ENCODE measurements around the gene ITGB3.

The ITGB3 gene

GRCh38 chr17:47231866-47232265 lies 21.8 kb upstream of the ITGB3 start:
- no peak for TF ChIP-seq EGR1 (IDR thresholded peaks at IDR 0.05)
- TF ChIP-seq YY1 (IDR thresholded peaks at IDR 0.05; ENCODE audit: low read depth): no peak
- no peak for TF ChIP-seq ZBTB7A (IDR thresholded peaks at IDR 0.05; ENCODE audit: low read depth)
- TF ChIP-seq EP300 (IDR thresholded peaks at IDR 0.05; ENCODE audit: borderline replicate concordance): no peak
- TF ChIP-seq FOXM1 (IDR thresholded peaks at IDR 0.05; ENCODE audit: borderline replicate concordance, low read depth): no peak
- TF ChIP-seq TAF1 (IDR thresholded peaks at IDR 0.05; ENCODE audit: low read depth): no peak
- no peak for TF ChIP-seq RAD21 (IDR thresholded peaks at IDR 0.05; ENCODE audit: low read depth)
- TF ChIP-seq MAX (IDR thresholded peaks at IDR 0.05): no peak
- TF ChIP-seq USF1 (IDR thresholded peaks at IDR 0.05): no peak
- TF ChIP-seq TEAD4 (IDR thresholded peaks at IDR 0.05): no peak
- no peak for TF ChIP-seq REST (IDR thresholded peaks at IDR 0.05; ENCODE audit: low read depth)
- TF ChIP-seq TCF12 (IDR thresholded peaks at IDR 0.05; ENCODE audit: low read depth): no peak
- TF ChIP-seq NFIC (IDR thresholded peaks at IDR 0.05): no peak
- TF ChIP-seq CREB1 (IDR thresholded peaks at IDR 0.05; ENCODE audit: low read depth): no peak
- TF ChIP-seq CEBPB (IDR thresholded peaks at IDR 0.05): no peak

DNA sequence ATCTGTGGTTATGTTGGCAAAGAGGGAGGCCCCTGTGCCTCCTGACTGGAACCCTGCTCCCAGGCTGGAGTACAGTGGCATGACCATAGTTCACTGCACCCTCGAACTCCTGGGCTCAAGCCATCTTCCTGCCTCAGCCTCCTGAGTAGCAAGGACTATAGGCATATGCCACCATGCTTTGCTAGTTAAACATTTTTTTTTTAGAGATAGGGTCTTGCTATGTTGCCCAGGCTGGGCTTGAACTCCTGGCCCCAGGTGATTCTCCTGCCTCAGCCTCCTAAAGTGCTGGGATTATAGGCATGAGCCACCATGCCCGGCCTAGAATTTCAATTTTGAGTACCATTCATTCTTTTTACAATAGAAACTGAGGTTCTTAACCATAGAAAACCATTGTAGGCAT lies 21.2 kb upstream of the ITGB3 start:
- no peak for TF ChIP-seq EP300 (IDR thresholded peaks at IDR 0.05; ENCODE audit: borderline replicate concordance)
- TF ChIP-seq TEAD4 (IDR thresholded peaks at IDR 0.05): no peak
- TF ChIP-seq RAD21 (IDR thresholded peaks at IDR 0.05; ENCODE audit: low read depth): no peak
- TF ChIP-seq MAX (IDR thresholded peaks at IDR 0.05): no peak
- TF ChIP-seq TCF12 (IDR thresholded peaks at IDR 0.05; ENCODE audit: low read depth): no peak

DNA sequence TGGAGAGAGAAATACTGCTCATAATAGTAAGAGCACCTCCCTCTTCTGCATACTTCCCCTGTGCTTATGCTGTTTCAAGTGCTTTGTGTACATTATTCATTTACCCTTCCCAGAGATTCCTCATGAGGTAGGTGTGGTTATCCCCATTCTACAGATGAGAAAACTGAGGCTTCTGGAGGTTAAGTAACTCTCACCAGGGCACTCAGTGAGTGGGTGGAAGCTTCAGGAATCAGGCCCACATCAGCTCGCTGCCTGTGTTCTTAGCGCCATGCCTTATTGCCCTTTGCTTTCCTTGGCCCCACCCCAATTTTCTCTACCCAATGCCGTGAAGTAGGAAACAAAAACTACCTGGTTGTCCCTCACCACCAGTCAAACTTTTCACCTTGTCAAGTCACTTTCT lies 18.1 kb upstream of the ITGB3 start:
- TF ChIP-seq EGR1 (IDR thresholded peaks at IDR 0.05): no peak
- TF ChIP-seq MAX (IDR thresholded peaks at IDR 0.05): no peak
- no peak for TF ChIP-seq FOXM1 (IDR thresholded peaks at IDR 0.05; ENCODE audit: borderline replicate concordance, low read depth)
- TF ChIP-seq CREB1 (IDR thresholded peaks at IDR 0.05; ENCODE audit: low read depth): no peak
- no peak for TF ChIP-seq YY1 (IDR thresholded peaks at IDR 0.05; ENCODE audit: low read depth)
- no peak for TF ChIP-seq TAF1 (IDR thresholded peaks at IDR 0.05; ENCODE audit: low read depth)
- TF ChIP-seq TEAD4 (IDR thresholded peaks at IDR 0.05): no peak
- TF ChIP-seq CEBPB (IDR thresholded peaks at IDR 0.05): no peak
- TF ChIP-seq TCF12 (IDR thresholded peaks at IDR 0.05; ENCODE audit: low read depth): no peak
- no peak for TF ChIP-seq EP300 (IDR thresholded peaks at IDR 0.05; ENCODE audit: borderline replicate concordance)

DNA sequence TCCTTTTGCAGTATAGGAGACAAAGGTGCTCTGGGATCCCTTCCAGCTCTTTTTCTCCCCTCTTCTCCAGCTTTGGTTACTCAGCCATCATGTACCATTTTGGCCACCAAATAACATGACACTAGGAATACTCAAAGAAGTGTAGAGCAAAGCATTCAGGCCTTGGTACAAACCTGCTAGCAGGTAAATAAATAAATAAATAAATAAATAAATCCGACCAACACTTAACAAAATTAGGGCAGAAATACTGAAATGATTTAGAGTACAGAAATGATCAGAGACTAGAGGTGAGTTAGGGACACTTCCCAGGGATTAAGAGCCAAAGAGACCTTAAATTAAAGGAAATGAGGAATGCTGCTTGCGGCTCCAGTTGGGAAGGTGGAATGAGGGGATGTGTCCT lies 17.7 kb upstream of the ITGB3 start:
- no peak for TF ChIP-seq TEAD4 (IDR thresholded peaks at IDR 0.05)
- no peak for TF ChIP-seq TCF12 (IDR thresholded peaks at IDR 0.05; ENCODE audit: low read depth)
- TF ChIP-seq FOXM1 (IDR thresholded peaks at IDR 0.05; ENCODE audit: borderline replicate concordance, low read depth): no peak
- TF ChIP-seq USF1 (IDR thresholded peaks at IDR 0.05): no peak
- no peak for TF ChIP-seq REST (IDR thresholded peaks at IDR 0.05; ENCODE audit: low read depth)
- no peak for TF ChIP-seq TAF1 (IDR thresholded peaks at IDR 0.05; ENCODE audit: low read depth)

GRCh38 chr17:47237841-47238240 lies 15.8 kb upstream of the ITGB3 start:
- TF ChIP-seq CEBPB (IDR thresholded peaks at IDR 0.05) (no peak), ZBTB7A (IDR thresholded peaks at IDR 0.05; ENCODE audit: low read depth) (no peak), TEAD4 (IDR thresholded peaks at IDR 0.05) (no peak), EGR1 (IDR thresholded peaks at IDR 0.05) (no peak), USF1 (IDR thresholded peaks at IDR 0.05) (no peak), TAF1 (IDR thresholded peaks at IDR 0.05; ENCODE audit: low read depth) (no peak), FOXM1 (IDR thresholded peaks at IDR 0.05; ENCODE audit: borderline replicate concordance, low read depth) (no peak), TCF12 (IDR thresholded peaks at IDR 0.05; ENCODE audit: low read depth) (no peak), REST (IDR thresholded peaks at IDR 0.05; ENCODE audit: low read depth) (no peak), RAD21 (IDR thresholded peaks at IDR 0.05; ENCODE audit: low read depth) (no peak), EP300 (IDR thresholded peaks at IDR 0.05; ENCODE audit: borderline replicate concordance) (no peak), YY1 (IDR thresholded peaks at IDR 0.05; ENCODE audit: low read depth) (no peak)
